HepG2 (cell line): ENCODE data around the gene MAML1. TPM values are rescaled to one million over a fixed set of nuclear protein-coding genes. Genes with fewer than 3 reads are reported as not detected.

Source experiments
- CEBPZ ChIP-seq: IDR thresholded peaks from 2 replicates; pipeline ENCODE4 v1.6.1; 2012; ENCODE audit warnings: low read length, improper control_type of control experiment
- FOXO1 ChIP-seq: sonication (generic); formaldehyde crosslinking; IDR thresholded peaks from 2 replicates; pipeline ENCODE4 v1.4.0; 2020; ENCODE audit warnings: missing genetic modification reagents
- HMGXB3 ChIP-seq: sonication (generic); formaldehyde crosslinking; IDR thresholded peaks from 2 replicates; pipeline ENCODE4 v1.4.0; 2020; ENCODE audit warnings: missing genetic modification reagents, borderline replicate concordance
- KLF9 ChIP-seq: IDR thresholded peaks from 2 replicates; pipeline ENCODE4 v1.6.1; 2016; ENCODE audit warnings: low read depth
- MTA1 ChIP-seq: sonication (generic); formaldehyde crosslinking; IDR thresholded peaks from 2 replicates; pipeline ENCODE4 v1.4.0; 2020; ENCODE audit warnings: missing genetic modification reagents, mild to moderate bottlenecking, borderline replicate concordance
- PHF20 ChIP-seq: sonication (generic); formaldehyde crosslinking; IDR thresholded peaks from 2 replicates; pipeline ENCODE4 v1.5.0; 2020; ENCODE audit warnings: mild to moderate bottlenecking, missing genetic modification reagents
- RARG ChIP-seq: sonication (generic); formaldehyde crosslinking; IDR thresholded peaks from 2 replicates; pipeline ENCODE4 v1.4.0; 2020; ENCODE audit warnings: low read depth, mild to moderate bottlenecking, missing genetic modification reagents
- SP1 ChIP-seq, 2 experiments: fragments of 450-650 bp in 1 of 2; sonication (generic) in 1 of 2; formaldehyde crosslinking in 1 of 2; IDR thresholded peaks; 2 replicates each; pipeline versions ENCODE4 v1.4.0 to v1.6.1; 2016 to 2020; ENCODE audit warnings: missing genetic modification reagents in 1 of 2
- TMF1 ChIP-seq: sonication (generic); formaldehyde crosslinking; IDR thresholded peaks from 2 replicates; pipeline ENCODE4 v1.8.1; 2022; ENCODE audit warnings: low read depth, missing genetic modification reagents
- ZNF264 ChIP-seq: sonication (generic); formaldehyde crosslinking; IDR thresholded peaks from 2 replicates; pipeline ENCODE4 v1.4.0; 2020; ENCODE audit warnings: missing genetic modification reagents
- ZNF691 ChIP-seq: sonication (generic); formaldehyde crosslinking; IDR thresholded peaks from 2 replicates; pipeline ENCODE4 v1.4.0; 2020; ENCODE audit warnings: missing genetic modification reagents, low read depth, mild to moderate bottlenecking, borderline replicate concordance
- ZNF780A ChIP-seq: sonication (generic); formaldehyde crosslinking; IDR thresholded peaks from 2 replicates; pipeline ENCODE4 v1.8.0; 2022; ENCODE audit warnings: mild to moderate bottlenecking, missing genetic modification reagents, moderate library complexity
- polyA plus RNA-seq, 8 experiments: library from polyadenylated mRNA; depleted of rRNA in 3 of 8; stranded (reverse) in 7 of 8; unstranded in 1 of 8; fragments of >200 nt; fragmentation: Illumina TruSeq in 4 of 8; extraction: Trizol in 4 of 8; gene quantifications; 2 replicates each; pipeline versions ENCODE4 v1.2.1 to v1.2.3, GENCODE V29; 2011 to 2016; ENCODE audit warnings: low read depth in 4 of 8, missing spikeins in 1 of 8, mixed read lengths in 1 of 8; ENCODE audit not compliant: insufficient read depth in 1 of 8
- total RNA-seq, 5 experiments: library from RNA; depleted of rRNA; stranded (reverse); fragments of >200 nt; fragmentation: Illumina TruSeq; extraction: Trizol; gene quantifications; 2 replicates each; pipeline ENCODE4 v1.2.3, GENCODE V29; 2016; ENCODE audit warnings: low read depth in 1 of 5
- TF ChIP-seq, protein P1 (sequence below): sonication (generic); formaldehyde crosslinking; conservative IDR thresholded peaks from 2 replicates; pipeline ENCODE4 v1.4.0; 2020; ENCODE audit warnings: missing genetic modification reagents

Gene MAML1
- total and polyA plus RNA-seq, 2 of the 13 experiments (the other 11 are each of a cell fraction or from before 2014, with no cell fraction given) = 10.0 to 10.8 TPM

- peak; percentile 30; the same call in 1 of the 2 replicates for TF ChIP-seq PHF20 (CRISPR knock-in tag)
- TF ChIP-seq KLF9 (CRISPR knock-in tag) = 0 out of 2 replicates have a peak, but pooled peaks have one; percentile 79
- no peak for TF ChIP-seq CEBPZ
- no peak for TF ChIP-seq SP1 (IDR thresholded peaks at IDR 0.05)
- TF ChIP-seq SP1 (CRISPR knock-in tag; IDR thresholded peaks at IDR 0.05) = no peak
- TF ChIP-seq RARG (CRISPR knock-in tag) = no peak
- TF ChIP-seq ZNF780A = no peak
- TF ChIP-seq HMGXB3 (CRISPR knock-in tag) = 0 out of 2 replicates have a peak, but pooled peaks have one; percentile 3
- TF ChIP-seq, protein P1, sequence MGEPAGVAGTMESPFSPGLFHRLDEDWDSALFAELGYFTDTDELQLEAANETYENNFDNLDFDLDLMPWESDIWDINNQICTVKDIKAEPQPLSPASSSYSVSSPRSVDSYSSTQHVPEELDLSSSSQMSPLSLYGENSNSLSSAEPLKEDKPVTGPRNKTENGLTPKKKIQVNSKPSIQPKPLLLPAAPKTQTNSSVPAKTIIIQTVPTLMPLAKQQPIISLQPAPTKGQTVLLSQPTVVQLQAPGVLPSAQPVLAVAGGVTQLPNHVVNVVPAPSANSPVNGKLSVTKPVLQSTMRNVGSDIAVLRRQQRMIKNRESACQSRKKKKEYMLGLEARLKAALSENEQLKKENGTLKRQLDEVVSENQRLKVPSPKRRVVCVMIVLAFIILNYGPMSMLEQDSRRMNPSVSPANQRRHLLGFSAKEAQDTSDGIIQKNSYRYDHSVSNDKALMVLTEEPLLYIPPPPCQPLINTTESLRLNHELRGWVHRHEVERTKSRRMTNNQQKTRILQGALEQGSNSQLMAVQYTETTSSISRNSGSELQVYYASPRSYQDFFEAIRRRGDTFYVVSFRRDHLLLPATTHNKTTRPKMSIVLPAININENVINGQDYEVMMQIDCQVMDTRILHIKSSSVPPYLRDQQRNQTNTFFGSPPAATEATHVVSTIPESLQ = no peak
- TF ChIP-seq ZNF691 (CRISPR knock-in tag) = peak; percentile 72; the same call in 1 of the 2 replicates
- TF ChIP-seq MTA1 (CRISPR knock-in tag) = peak; percentile 60; the same call in 1 of the 2 replicates
- peak; percentile 41; the same call in 1 of the 2 replicates for TF ChIP-seq FOXO1 (CRISPR knock-in tag)
- TF ChIP-seq ZNF264 (CRISPR knock-in tag) = no peak
- peak; percentile 57; the same call in 1 of the 2 replicates for TF ChIP-seq TMF1
Observed at GRCh38 chr5:179698935-179699615, 33.5 kb upstream of the MAML1 start, which contains the start of gene CANX (continued).
